Activated CD4-positive, CD25-positive, alpha-beta regulatory T cell treated with anti-CD3 and anti-CD28 coated beads, Interleukin-2, amount 50 U/mL, for 72 hours (primary cell): ENCODE results near the gene TFPT.
A peak's percentile ranks its signal among the peaks of the same experiment; 100 is the strongest.
"Not testable (repeated sequence)": the region's sequence is repeated elsewhere in the genome, so short reads cannot be mapped to it uniquely, and the experiment has no call there.

Experiments
- DNase-seq: peaks from one replicate; pipeline ENCODE4 v3.0.0; 2021

The TFPT gene

DNA sequence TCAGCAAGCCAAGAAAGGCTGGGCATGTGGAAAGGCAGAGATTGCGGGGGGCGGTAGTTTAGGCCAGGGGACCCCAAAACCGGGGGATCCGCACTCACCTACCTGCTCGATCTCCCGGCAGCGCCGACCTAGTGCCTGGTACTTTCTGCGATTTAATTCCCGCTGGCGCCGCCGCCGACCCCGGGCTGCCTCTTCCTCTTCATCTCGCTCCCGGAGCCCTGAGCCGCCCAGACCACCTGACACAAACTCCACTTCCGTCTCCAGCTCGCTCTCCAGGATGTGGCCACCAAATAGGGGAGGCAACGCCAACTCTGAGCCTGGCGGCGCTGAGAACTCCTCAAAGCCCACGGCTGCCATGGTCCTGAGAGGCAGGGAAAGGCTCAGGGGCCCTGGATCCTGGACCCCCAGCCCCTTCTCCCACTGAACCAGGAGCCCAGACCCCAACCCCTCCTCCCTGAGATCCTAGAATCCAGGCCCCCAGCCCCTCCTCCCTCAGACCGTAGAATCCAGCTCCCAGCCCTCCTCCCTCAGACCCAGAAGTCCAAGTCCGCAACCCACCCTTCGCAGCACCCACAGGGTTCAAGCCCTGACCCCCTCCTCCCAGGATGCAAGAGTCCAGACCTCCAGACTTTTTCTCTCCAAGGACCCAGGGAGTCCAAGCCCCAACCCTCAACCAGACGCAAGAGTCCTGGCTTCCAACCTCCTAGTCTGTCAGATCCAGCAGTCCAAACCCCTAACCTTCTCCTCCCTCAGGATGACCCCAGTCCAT is 933 bp downstream of the TFPT start:
- no peak for DNase-seq

DNA sequence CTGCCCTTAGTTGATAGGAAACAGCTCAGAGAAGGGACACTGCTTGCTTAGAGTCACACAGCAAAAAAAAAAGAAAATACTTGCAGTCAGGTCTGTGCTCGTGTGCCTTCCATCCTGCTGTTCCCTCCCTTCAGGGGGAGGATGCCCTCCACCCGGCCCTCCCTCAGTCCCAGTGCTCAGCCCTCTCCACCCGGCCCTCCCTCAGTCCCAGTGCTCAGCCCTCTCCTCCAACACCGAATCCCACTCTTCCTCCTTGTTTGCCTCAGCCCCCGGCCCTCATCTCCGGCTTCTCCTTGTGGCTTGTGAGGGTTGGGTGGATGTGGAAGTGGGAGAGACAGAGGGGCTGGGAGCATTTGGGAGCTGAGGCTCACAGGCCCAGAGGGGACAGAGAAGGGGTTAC is 5.8 kb downstream of the TFPT start:
- DNase-seq: no peak

DNA sequence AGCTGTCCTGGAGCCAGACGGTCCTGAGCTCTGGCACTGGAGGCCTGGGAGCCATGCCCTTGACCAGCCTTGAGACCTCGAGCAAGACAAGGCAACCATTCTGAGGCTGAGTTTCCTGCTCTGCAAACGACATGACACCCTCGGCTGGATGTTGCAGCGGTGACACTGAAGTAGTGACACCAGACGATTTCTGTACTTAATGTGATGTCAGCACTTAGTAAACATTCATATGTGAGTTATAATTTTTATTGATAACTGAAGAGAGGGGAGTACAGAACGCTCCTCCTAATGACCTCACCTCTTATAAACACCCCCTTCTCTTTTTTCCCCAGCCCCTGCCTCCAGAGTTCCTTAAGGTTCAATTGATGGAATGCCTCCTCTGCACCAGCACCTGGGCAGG is 7.0 kb downstream of the TFPT start:
- DNase-seq: no peak

GRCh38 chr19:54107876-54108490 is 7.5 kb downstream of the TFPT start:
- no peak for DNase-seq

GRCh38 chr19:54106716-54107115 is 8.7 kb downstream of the TFPT start:
- no peak for DNase-seq

GRCh38 chr19:54105796-54106195 is 9.7 kb downstream of the TFPT start:
- no peak for DNase-seq

GRCh38 chr19:54104998-54105715 is 10.3 kb downstream of the TFPT start:
- DNase-seq: no peak

DNA sequence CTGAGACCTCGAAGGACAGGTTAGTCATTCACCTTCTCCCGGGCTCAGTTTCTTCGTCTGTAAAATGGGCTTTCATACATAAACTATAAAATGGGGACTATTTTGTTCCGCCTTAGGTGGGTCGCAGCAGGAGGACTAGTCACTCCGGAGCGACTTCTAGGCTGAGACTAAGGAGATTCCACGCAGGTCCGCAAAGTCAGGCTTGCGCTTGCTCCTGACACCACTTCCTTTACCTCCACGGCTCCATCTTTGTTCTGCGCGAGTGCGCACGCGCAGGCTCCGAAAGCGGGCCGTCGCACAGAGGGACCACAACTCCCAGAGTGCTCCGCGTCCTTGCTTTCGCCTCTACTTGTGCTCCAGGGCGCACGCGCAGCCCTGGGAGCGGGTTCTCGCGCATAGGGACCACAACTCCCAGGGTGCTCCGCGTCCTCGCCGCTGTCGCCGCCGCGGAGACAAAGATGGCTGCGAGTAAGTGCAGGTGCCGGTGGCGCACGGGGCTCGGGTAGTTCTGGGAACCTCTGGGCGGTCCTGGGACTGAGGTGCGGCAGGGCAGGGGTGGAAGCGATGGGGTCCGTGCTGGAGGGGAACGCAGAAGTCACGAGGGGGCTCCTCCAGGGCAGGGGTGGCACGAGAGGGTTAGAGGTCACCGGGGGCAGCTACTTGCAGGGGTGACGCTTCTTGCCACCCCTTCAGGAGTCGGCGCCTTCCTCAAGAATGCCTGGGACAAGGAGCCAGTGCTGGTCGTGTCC is 12.9 kb downstream of the TFPT start, which contains the start of gene NDUFA3:
TSS of gene NDUFA3 (plus strand) at position 435 of the 749 bp plus-strand sequence. CDS start at position 459, 24 bp downstream.
- DNase-seq: peak; percentile 96

DNA sequence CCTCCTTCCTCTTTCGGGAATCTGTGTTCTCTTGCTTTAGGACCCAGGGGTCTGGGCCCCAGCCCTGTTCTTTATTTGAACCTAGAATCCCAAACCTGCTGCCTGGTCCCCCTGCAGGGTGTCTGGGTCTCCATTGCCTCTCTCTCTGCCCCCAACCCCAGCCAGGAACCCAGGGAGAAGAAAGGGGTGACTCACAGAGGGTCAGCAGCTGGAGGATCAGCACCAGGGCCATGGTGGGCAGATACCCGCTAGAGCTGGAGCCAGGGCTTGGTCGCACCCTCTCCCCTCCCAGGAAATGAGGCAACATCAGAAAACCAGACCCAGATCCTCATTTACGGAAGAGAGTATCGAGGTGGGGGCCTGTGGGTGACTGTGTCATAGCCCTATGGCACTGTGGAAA is 14.9 kb downstream of the TFPT start, which contains the start of gene OSCAR:
TSS of gene OSCAR (minus strand) at position 243 of the 400 bp plus-strand sequence. CDS start at position 232, 11 bp downstream.
- DNase-seq: no peak

- DNase-seq: not testable (repeated sequence)
Observed at GRCh38 chr19:54099903-54100255, 15.6 kb downstream of the TFPT start.

DNA sequence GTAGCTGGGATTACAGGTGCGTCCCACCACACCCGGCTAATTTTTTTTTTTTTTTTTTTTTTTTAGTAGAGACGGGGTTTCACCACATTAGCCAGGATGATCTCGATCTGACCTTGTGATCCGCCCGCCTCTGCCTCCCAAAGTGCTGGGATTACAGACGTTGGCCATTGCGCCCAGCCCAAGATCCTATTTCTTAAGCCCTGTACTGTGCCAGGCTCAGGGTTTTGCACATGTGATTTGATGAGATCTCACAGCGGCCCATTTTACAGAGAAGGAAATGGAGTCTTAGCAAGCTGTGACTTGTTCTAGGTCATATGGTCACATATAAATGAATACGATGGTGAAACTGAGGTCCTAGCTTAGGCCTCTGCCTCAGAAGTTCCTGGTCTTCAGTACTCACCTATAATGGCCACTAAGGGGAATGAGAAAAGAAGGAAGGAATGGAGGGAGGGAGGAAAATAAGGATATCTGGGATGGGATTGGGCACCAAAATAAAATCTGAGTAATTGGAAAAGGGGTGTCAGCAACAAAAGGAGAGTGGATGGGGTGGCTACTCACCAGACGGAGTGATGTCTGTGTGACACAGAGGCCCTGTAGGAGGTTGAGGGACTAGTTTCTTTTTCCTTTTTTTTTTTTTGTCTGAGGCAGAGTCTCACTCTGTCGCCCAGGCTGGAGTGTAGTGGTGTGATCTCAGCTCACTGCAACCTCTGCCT is 16.1 kb downstream of the TFPT start:
- DNase-seq: no peak

DNA sequence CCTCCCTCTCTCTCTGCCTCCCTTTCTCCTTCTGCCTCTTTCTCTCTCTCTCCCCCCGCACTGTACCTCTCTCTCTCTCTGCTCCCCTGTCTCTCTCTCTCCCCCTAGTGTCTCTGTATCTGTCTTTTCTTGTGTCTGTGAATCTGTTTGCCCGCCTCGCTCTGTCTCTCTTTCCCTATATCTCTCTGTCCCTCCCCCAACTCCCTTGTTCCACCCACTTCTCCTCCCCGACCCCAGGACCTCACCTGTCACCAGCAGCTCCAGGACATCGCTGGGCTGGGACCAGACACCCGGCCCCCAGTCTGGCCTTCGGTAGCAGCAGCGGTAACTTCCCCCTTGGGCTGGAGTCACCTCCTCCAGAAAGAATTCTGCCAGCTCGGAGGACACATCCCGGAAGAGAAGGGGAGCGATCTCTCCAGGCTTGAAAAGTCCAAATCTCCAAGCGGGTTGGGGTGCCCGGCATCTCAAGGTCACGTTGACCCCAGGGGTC is 18.8 kb downstream of the TFPT start:
- DNase-seq: no peak

GRCh38 chr19:54095859-54096616 is 19.4 kb downstream of the TFPT start:
- DNase-seq: peak; percentile 54

DNA sequence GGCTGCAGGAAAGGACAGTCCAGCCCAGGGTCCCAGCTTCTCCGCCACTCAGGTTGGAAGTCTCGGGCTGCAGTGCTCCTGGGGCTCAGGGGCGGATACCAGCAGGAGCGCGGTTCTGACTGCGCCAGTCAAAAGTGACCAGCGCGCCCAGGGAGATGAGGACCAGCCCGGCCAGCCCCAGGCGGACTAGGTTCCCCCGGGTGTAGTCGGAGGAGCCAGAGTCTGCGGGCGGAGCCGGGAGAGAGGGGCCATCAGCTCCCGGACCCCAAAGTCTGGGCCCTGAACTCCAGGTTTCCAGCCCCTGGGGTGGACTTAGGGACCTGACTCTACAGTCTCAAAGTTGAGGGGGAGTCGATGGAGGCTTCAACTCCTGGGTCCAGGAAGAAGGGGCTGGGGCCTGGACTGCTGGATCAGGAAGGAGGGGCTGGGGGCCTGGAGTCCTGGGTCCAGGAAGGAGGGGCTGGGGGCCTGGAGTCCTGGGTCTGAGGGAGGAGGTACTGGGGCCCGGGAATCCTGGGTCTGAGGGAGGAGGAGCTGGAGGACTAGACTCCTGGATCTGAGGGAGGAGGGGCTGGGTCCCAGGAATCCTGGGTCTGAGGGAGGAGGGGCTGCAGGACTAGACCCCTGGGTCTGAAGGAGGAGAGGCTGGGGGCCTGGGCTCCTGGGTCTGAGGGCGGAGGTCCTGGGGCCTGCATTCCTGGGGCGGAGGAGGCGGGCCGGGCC is 20.2 kb downstream of the TFPT start:
- DNase-seq: no peak

- no peak for DNase-seq
Observed at GRCh38 chr19:54094426-54095000, 20.9 kb downstream of the TFPT start.

- DNase-seq: no peak
Observed at GRCh38 chr19:54084410-54084809, 31.0 kb downstream of the TFPT start.

GRCh38 chr19:54081032-54081431 is 34.4 kb downstream of the TFPT start, which contains the start of gene TARM1:
TSS of gene TARM1 (minus strand) at chr19:54081365. CDS start at chr19:54081340, 25 bp downstream.
- DNase-seq: no peak

GRCh38 chr19:54077334-54077733 is 38.1 kb downstream of the TFPT start:
- DNase-seq: no peak

GRCh38 chr19:54074851-54075250 is 40.6 kb downstream of the TFPT start:
- no peak for DNase-seq

DNA sequence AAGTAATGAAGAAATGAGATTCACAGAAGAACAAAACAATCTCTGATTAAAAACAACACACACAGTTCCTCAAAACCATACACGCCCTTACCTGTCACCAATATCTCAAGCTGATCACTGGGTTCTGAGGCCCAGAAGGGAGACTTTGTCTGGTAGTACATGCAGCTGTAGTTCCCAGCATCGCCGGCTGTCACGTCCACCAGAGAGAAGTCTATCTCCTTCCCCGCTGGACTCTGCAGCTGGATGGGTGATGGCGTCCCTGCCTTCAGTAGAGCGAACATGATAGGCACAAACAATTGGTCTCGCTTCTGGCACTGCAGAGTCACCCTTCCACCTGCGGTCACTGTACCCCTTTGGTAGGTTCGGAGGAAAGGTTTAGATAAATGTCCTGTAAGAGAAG is 41.6 kb downstream of the TFPT start:
- no peak for DNase-seq
